Skeletal muscle satellite cell (primary cell): ENCODE results near the gene TIE1.

ENCODE experiments used
- H3K27me3 ChIP-seq: 2 replicates; pipeline ENCODE4 v1.7.0; 2013; ENCODE audit warnings: low read length; ENCODE audit not compliant: control insufficient read depth, insufficient read depth
- H3K36me3 ChIP-seq: 2 replicates; pipeline ENCODE4 v1.7.0; 2013; ENCODE audit warnings: mild to moderate bottlenecking, control low read depth, low read length; ENCODE audit not compliant: insufficient read depth
- H3K4me1 ChIP-seq: 2 replicates; pipeline ENCODE4 v1.7.0; 2013; ENCODE audit warnings: low read length; ENCODE audit not compliant: control insufficient read depth, insufficient read depth
- H3K4me2 ChIP-seq: 2 replicates; pipeline ENCODE4 v1.7.0; 2013; ENCODE audit warnings: mild to moderate bottlenecking, low read length
- H3K4me3 ChIP-seq: 2 replicates; pipeline ENCODE4 v1.7.0; 2013; ENCODE audit warnings: low read length
- H3K9ac ChIP-seq: 2 replicates; pipeline ENCODE4 v1.7.0; 2013; ENCODE audit warnings: mild to moderate bottlenecking, low read depth, low read length, moderate library complexity
- H3K9me3 ChIP-seq: replicated peaks from 2 replicates; pipeline ENCODE4 v1.7.0; 2013; ENCODE audit warnings: mild to moderate bottlenecking, control low read depth, low read length

Gene TIE1

DNA sequence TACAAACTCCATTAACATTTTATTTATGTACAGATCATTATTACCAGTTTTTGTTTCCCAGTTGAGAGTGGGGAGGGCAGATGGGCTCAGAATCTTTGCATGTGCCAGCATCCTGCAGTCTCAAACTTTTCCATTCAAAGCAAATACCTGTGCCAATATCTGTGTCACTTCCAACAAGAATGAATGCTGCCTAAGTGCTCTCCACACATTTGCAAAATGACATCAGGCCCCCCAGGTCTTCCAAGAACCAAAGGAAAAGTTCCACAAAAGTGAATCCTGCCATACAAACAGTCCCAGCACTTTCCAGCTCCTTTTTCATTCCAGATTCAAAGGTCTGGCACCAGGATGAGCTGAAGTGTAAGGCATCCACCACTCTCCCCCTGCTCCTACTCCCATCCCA, 1.7 kb upstream of the TIE1 start:
- peaks cover 12% of the 10 kb centered on the region for H3K27me3 ChIP-seq
- peaks cover 16% of the 10 kb centered on the region for H3K4me1 ChIP-seq
- H3K9ac ChIP-seq = no peak overlapping the region
- no peaks in the 10 kb centered on the region for H3K9me3 ChIP-seq
- H3K36me3 ChIP-seq = no peaks in the 10 kb centered on the region
- H3K4me2 ChIP-seq = no peak overlapping the region
- H3K4me3 ChIP-seq = no peak overlapping the region

DNA sequence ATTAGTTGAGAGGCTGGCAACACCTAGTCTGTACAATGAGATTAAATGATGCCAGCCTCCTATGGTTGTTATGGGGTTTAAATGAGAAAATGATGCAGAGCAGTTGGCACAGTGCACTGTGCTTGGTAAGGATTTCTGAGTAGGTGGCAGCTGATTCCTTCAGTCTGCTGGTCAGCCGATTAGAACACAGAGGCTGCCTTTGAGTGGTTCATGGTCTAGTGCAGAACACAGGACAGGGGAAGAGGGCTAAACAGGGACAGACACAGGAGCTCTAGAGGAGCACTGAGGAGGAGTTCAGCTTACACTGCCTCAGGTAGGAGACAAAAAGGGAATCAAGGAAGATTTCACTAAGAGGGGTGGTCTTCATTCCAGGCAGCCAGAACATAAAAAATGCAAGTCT, 1.4 kb downstream of the TIE1 start:
- Histone ChIP-seq H3K27me3 (peaks cover 20% of the 10 kb centered on the region), H3K36me3 (no peaks in the 10 kb centered on the region), H3K4me3 (no peak overlapping the region), H3K4me1 (no peaks in the 10 kb centered on the region), H3K4me2 (no peak overlapping the region), H3K9me3 (no peaks in the 10 kb centered on the region), H3K9ac (no peak overlapping the region)

DNA sequence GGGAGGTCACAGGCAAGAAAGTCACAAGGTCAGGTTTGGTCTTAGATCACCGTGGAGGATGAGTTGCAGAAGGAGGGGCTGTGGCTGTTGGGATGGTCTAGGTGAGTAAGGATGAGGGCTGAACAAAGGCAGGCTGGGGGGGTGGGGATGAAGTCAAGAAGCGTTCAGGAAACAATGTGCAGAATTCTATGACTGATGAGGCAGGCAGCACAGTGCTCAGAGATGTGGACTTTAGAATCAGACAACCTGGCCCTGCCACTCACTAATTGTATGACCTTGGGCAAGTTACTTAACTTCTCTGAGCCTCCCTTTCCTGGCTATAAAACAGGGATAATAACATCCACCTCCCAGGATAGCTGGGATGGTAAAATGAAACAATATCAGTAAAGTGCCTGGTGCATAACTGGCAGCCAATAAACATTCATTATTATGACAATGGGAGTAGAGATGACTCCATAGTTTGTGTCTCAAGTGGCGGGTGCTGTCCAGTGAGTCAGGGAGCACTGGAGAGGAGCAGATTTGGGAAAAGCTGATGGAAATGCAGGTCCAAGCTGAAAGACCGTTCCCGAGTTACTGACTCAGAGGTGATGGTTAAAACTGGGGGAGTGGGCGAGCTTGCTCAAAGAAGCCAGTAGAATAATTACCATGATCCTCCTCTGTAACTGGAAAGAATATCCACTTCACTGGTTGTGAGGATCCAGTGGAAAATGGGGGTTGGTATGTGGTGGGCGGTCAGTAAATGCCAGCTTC, 2.1 kb downstream of the TIE1 start:
- Histone ChIP-seq H3K9me3 (no peaks in the 10 kb centered on the region), H3K4me1 (no peaks in the 10 kb centered on the region)

DNA sequence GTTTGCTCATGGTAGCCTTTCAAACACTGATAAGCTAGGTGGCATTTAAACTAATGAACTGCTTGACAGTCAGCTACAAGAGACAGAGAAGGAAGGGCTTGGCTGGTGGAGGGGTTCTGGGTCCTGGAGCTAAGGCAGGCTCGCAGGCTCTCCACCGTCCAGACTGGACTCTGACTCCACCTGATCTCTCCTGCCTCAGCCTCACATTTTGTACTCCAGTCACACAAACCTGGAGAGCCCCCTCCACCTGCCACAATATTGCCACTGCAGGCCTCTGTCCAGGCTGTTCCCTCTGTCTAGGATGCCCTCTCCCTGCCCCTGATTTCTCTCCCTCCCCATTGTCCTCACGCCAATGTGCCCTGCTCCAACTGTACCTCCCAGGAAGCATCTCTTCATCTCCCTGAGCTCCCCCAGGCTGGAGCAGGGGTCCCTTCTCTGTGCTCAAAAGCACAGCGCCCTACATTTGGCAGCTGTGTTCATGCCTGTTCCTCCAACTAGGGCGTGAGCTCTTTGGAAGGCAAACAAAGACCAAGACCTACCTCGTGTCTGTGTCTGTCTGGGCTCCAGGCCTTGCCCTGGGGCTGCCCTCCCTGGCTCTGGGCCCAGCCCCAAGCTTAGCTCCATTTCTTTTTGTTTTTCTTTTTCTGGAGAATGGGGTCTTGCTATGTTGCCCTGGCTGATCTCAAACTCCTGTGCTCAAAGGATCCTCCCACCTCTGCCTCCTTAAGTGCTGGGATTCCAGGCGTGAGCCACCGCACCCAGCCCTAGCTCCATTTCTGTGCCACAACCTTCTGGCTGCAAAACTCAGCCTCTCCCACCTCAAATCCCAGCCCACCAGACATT, 2.9 kb downstream of the TIE1 start:
- no peak overlapping the region for H3K4me2 ChIP-seq
- H3K9me3 ChIP-seq = no peaks in the 10 kb centered on the region
- H3K4me3 ChIP-seq = no peak overlapping the region
- H3K9ac ChIP-seq = no peak overlapping the region
- no peaks in the 10 kb centered on the region for H3K4me1 ChIP-seq
- H3K27me3 ChIP-seq = peaks cover 28% of the 10 kb centered on the region
- no peaks in the 10 kb centered on the region for H3K36me3 ChIP-seq

More for the DNA sequence above, 2.1 kb downstream of the TIE1 start:
- Histone ChIP-seq H3K4me2 (no peak overlapping the region), H3K4me3 (no peak overlapping the region), H3K36me3 (no peaks in the 10 kb centered on the region), H3K9ac (no peak overlapping the region), H3K27me3 (peaks cover 26% of the 10 kb centered on the region)

GRCh38 chr1:43304314-43304681, 3.5 kb downstream of the TIE1 start:
- no peak overlapping the region for H3K4me3 ChIP-seq
- no peaks in the 10 kb centered on the region for H3K9me3 ChIP-seq
- no peaks in the 10 kb centered on the region for H3K4me1 ChIP-seq
- H3K4me2 ChIP-seq = no peak overlapping the region
- H3K36me3 ChIP-seq = no peaks in the 10 kb centered on the region
- peaks cover 28% of the 10 kb centered on the region for H3K27me3 ChIP-seq
- H3K9ac ChIP-seq = no peak overlapping the region

GRCh38 chr1:43304771-43305300, 4.1 kb downstream of the TIE1 start:
- peaks cover 28% of the 10 kb centered on the region for H3K27me3 ChIP-seq
- H3K9me3 ChIP-seq = no peaks in the 10 kb centered on the region
- H3K4me3 ChIP-seq = no peak overlapping the region
- H3K36me3 ChIP-seq = no peaks in the 10 kb centered on the region
- H3K4me1 ChIP-seq = no peaks in the 10 kb centered on the region
- no peak overlapping the region for H3K9ac ChIP-seq
- no peak overlapping the region for H3K4me2 ChIP-seq

DNA sequence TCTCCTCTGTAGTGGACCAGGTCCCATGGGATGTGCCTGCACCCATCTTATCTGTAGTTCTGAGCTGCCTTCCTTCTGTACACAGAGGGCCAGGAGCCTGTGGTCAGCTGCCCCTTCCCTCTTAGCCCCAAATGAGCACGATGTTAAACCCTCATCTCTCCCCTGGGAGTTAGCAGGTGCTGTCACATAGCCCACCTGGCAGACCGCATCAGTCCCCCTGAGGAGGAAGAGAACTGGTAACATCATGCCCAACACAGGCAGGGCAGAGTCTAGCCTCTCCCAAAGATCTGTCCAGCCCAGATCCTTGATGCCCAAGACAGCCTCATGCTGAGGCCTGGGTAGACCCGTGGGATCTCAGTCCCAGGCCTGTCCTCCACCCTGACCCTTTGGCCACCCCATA, 4.7 kb downstream of the TIE1 start:
- H3K9ac ChIP-seq = no peak overlapping the region
- no peaks in the 10 kb centered on the region for H3K4me1 ChIP-seq
- no peaks in the 10 kb centered on the region for H3K9me3 ChIP-seq
- H3K36me3 ChIP-seq = no peaks in the 10 kb centered on the region
- no peak overlapping the region for H3K4me3 ChIP-seq
- H3K4me2 ChIP-seq = no peak overlapping the region
- peaks cover 22% of the 10 kb centered on the region for H3K27me3 ChIP-seq

- no peaks in the 10 kb centered on the region for H3K36me3 ChIP-seq
- no peaks in the 10 kb centered on the region for H3K4me1 ChIP-seq
- H3K4me2 ChIP-seq = no peak overlapping the region
- peaks cover 22% of the 10 kb centered on the region for H3K27me3 ChIP-seq
- no peak overlapping the region for H3K4me3 ChIP-seq
- H3K9ac ChIP-seq = no peak overlapping the region
- H3K9me3 ChIP-seq = no peaks in the 10 kb centered on the region
These were observed 5.3 kb downstream of the TIE1 start for GRCh38 chr1:43305926-43306687.

- H3K4me2 ChIP-seq = no peak overlapping the region
- no peaks in the 10 kb centered on the region for H3K9me3 ChIP-seq
- peaks cover 25% of the 10 kb centered on the region for H3K27me3 ChIP-seq
- no peaks in the 10 kb centered on the region for H3K36me3 ChIP-seq
- no peak overlapping the region for H3K4me3 ChIP-seq
- H3K9ac ChIP-seq = no peak overlapping the region
- no peaks in the 10 kb centered on the region for H3K4me1 ChIP-seq
These were observed 6.1 kb downstream of the TIE1 start for GRCh38 chr1:43306688-43307457.

GRCh38 chr1:43307458-43308158, 6.8 kb downstream of the TIE1 start:
- Histone ChIP-seq H3K9ac (no peak overlapping the region), H3K4me1 (no peaks in the 10 kb centered on the region), H3K27me3 (peaks cover 25% of the 10 kb centered on the region), H3K4me3 (no peak overlapping the region), H3K36me3 (no peaks in the 10 kb centered on the region), H3K4me2 (no peak overlapping the region), H3K9me3 (no peaks in the 10 kb centered on the region)
